Testis (tissue), 2 donors: ENCODE measurements around the gene IRF5.

Experiments
- POLR2A ChIP-seq: fragments of 450-650 bp; IDR thresholded peaks from one replicate; pipeline ENCODE4 v1.6.1; 2017; ENCODE audit warnings: antibody characterized with exemption, mild to moderate bottlenecking, moderate library complexity
- TF ChIP-seq, protein P1 (sequence below), 3 experiments: fragments of 450-650 bp in 2 of 3; fragments of 200-600 bp in 1 of 3; sonication (generic) in 1 of 3; IDR thresholded peaks; one replicate each; pipeline ENCODE4 v1.5.1; 2016 to 2019; ENCODE audit warnings: antibody characterized with exemption in 3 of 3, mild to moderate bottlenecking in 2 of 3, moderate library complexity in 1 of 3

GRCh38 chr7:128947854-128948253 is 10.1 kb downstream of the IRF5 start:
- TF ChIP-seq, protein P1, sequence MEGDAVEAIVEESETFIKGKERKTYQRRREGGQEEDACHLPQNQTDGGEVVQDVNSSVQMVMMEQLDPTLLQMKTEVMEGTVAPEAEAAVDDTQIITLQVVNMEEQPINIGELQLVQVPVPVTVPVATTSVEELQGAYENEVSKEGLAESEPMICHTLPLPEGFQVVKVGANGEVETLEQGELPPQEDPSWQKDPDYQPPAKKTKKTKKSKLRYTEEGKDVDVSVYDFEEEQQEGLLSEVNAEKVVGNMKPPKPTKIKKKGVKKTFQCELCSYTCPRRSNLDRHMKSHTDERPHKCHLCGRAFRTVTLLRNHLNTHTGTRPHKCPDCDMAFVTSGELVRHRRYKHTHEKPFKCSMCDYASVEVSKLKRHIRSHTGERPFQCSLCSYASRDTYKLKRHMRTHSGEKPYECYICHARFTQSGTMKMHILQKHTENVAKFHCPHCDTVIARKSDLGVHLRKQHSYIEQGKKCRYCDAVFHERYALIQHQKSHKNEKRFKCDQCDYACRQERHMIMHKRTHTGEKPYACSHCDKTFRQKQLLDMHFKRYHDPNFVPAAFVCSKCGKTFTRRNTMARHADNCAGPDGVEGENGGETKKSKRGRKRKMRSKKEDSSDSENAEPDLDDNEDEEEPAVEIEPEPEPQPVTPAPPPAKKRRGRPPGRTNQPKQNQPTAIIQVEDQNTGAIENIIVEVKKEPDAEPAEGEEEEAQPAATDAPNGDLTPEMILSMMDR (IDR thresholded peaks at IDR 0.05): no peak
- no peak for TF ChIP-seq POLR2A
